Measurements from ENCODE around the gene RASSF4. TPM values are rescaled to one million over a fixed set of nuclear protein-coding genes. Genes with fewer than 3 reads are reported as not detected.

The RASSF4 gene
- 30.8 TPM for polyA plus RNA-seq (2013, experiment 1 of 2)
- 30.3 TPM for polyA plus RNA-seq (2013, experiment 2 of 2)

- peak within 1 kb of the TSS; percentile 75 to 90 for H3K4me3 ChIP-seq (ENCODE audit: insufficient read depth in 1 of 2, low read depth in 1 of 2, low read length in 2 of 2)
- H4K91ac ChIP-seq (ENCODE audit: low read length), result peak within 1 kb of the TSS; percentile 81
- peak; percentile 91 for DNase-seq
- H3K4ac ChIP-seq (ENCODE audit: low read depth in 1 of 2, low read length in 2 of 2), result peak within 1 kb of the TSS; percentile 20 to 85
- peaks cover 32% of the 10 kb centered on the region for H3K79me1 ChIP-seq (replicated peaks; ENCODE audit: low read length, poor library complexity, severe bottlenecking)
- H3K27me3 ChIP-seq (ENCODE audit: control insufficient read depth in 1 of 2, insufficient read depth in 1 of 2, low read length in 2 of 2), result no peaks in the 10 kb centered on the region
- H2BK5ac ChIP-seq (ENCODE audit: low read depth, low read length, poor library complexity, severe bottlenecking), result no peak within 1 kb of the TSS
- H3K9ac ChIP-seq (ENCODE audit: low read length), result peak within 1 kb of the TSS; percentile 85
- H3K36me3 ChIP-seq (ENCODE audit: control insufficient read depth in 1 of 2, insufficient read depth in 2 of 2, low read depth in 1 of 2, low read length in 2 of 2), result peaks cover 3 to 10% of the 10 kb centered on the region in 2 experiments
- peak within 1 kb of the TSS in 1 of 2 experiments; percentile 91 for H3K14ac ChIP-seq (ENCODE audit: low read length in 2 of 2)
- peak within 1 kb of the TSS in 1 of 2 experiments; percentile 79 for H2BK12ac ChIP-seq (ENCODE audit: low read length in 2 of 2)
- 1% methylated on average over 55 of the region's 74 CpGs for WGBS
- H2AK5ac ChIP-seq (ENCODE audit: low read length, severe bottlenecking), result peak within 1 kb of the TSS; percentile 16
- peaks cover 34% of the 10 kb centered on the region for H3K4me1 ChIP-seq (ENCODE audit: control insufficient read depth, insufficient read depth, low read depth, low read length)
- peak within 1 kb of the TSS in 1 of 2 experiments; percentile 79 for H3K23ac ChIP-seq (ENCODE audit: low read length in 2 of 2)
- H3K4me2 ChIP-seq (ENCODE audit: low read length, poor library complexity, severe bottlenecking), result peak within 1 kb of the TSS; percentile 85
- peak within 1 kb of the TSS; percentile 87 to 95 for H3K18ac ChIP-seq (ENCODE audit: low read depth in 1 of 2, low read length in 2 of 2)
- peak within 1 kb of the TSS; percentile 87 for H4K8ac ChIP-seq (ENCODE audit: low read length)
- peak within 1 kb of the TSS; percentile 51 for H3K27ac ChIP-seq (ENCODE audit: low read length, poor library complexity, severe bottlenecking)
- peaks cover 4% of the 10 kb centered on the region for H3K9me3 ChIP-seq (ENCODE audit: control insufficient read depth, low read length)
- no peak within 1 kb of the TSS for H2BK120ac ChIP-seq (ENCODE audit: low read depth, low read length)
- H2AFZ ChIP-seq (ENCODE audit: low read depth, low read length), result peak within 1 kb of the TSS; percentile 88
- peak within 1 kb of the TSS; percentile 83 for H2BK15ac ChIP-seq (ENCODE audit: low read depth, poor library complexity, severe bottlenecking)
These were observed at the start of gene RASSF4 for GRCh38 chr10:44959247-44960087. TSS of gene RASSF4 (plus strand) at chr10:44959802. CDS start at chr10:44970203, 10,401 bp downstream.

GRCh38 chr10:44909910-44910309 lies 49.7 kb upstream of the RASSF4 start:
- H3K9ac ChIP-seq (ENCODE audit: low read length), result no peak overlapping the region
- H3K23ac ChIP-seq (ENCODE audit: low read length in 2 of 2), result no peak overlapping the region
- peaks cover 6% of the 10 kb centered on the region for H3K9me3 ChIP-seq (ENCODE audit: control insufficient read depth, low read length)
- no peak overlapping the region for H3K18ac ChIP-seq (ENCODE audit: low read depth in 1 of 2, low read length in 2 of 2)
- no peak overlapping the region for H4K8ac ChIP-seq (ENCODE audit: low read length)
- H2AFZ ChIP-seq (ENCODE audit: low read depth, low read length), result no peak overlapping the region
- H3K27me3 ChIP-seq (ENCODE audit: control insufficient read depth in 1 of 2, insufficient read depth in 1 of 2, low read length in 2 of 2), result peaks cover 25 to 58% of the 10 kb centered on the region in 2 experiments
- no peak overlapping the region for H4K91ac ChIP-seq (ENCODE audit: low read length)
- no peak overlapping the region for H3K27ac ChIP-seq (ENCODE audit: low read length, poor library complexity, severe bottlenecking)
- no peak overlapping the region for H3K4me2 ChIP-seq (ENCODE audit: low read length, poor library complexity, severe bottlenecking)
- no peak overlapping the region for H2BK120ac ChIP-seq (ENCODE audit: low read depth, low read length)
- H2BK5ac ChIP-seq (ENCODE audit: low read depth, low read length, poor library complexity, severe bottlenecking), result no peak overlapping the region
- H2BK12ac ChIP-seq (ENCODE audit: low read length in 2 of 2), result no peak overlapping the region
- H3K4me3 ChIP-seq (ENCODE audit: insufficient read depth in 1 of 2, low read depth in 1 of 2, low read length in 2 of 2), result no peak overlapping the region
- H3K36me3 ChIP-seq (ENCODE audit: control insufficient read depth in 1 of 2, insufficient read depth in 2 of 2, low read depth in 1 of 2, low read length in 2 of 2), result no peaks in the 10 kb centered on the region
- 83% methylated on average over 1 of the region's 1 CpG for WGBS
- no peaks in the 10 kb centered on the region for H3K79me1 ChIP-seq (replicated peaks; ENCODE audit: low read length, poor library complexity, severe bottlenecking)
- H3K4ac ChIP-seq (ENCODE audit: low read depth in 1 of 2, low read length in 2 of 2), result no peak overlapping the region
- H2BK15ac ChIP-seq (ENCODE audit: low read depth, poor library complexity, severe bottlenecking), result no peak overlapping the region
- DNase-seq, result no peak
- H2AK5ac ChIP-seq (ENCODE audit: low read length, severe bottlenecking), result no peak overlapping the region
- H3K4me1 ChIP-seq (ENCODE audit: control insufficient read depth, insufficient read depth, low read depth, low read length), result peaks cover 32% of the 10 kb centered on the region
- H3K14ac ChIP-seq (ENCODE audit: low read length in 2 of 2), result no peak overlapping the region

GRCh38 chr10:44910602-44911001 lies 49.0 kb upstream of the RASSF4 start:
- WGBS, result 82% methylated on average over 7 of the region's 7 CpGs
- no peak overlapping the region for H2AK5ac ChIP-seq (ENCODE audit: low read length, severe bottlenecking)
- H3K4me1 ChIP-seq (ENCODE audit: control insufficient read depth, insufficient read depth, low read depth, low read length), result peaks cover 30% of the 10 kb centered on the region
- no peak overlapping the region for H4K91ac ChIP-seq (ENCODE audit: low read length)
- H2BK15ac ChIP-seq (ENCODE audit: low read depth, poor library complexity, severe bottlenecking), result no peak overlapping the region
- H4K8ac ChIP-seq (ENCODE audit: low read length), result no peak overlapping the region
- H3K4me3 ChIP-seq (ENCODE audit: insufficient read depth in 1 of 2, low read depth in 1 of 2, low read length in 2 of 2), result no peak overlapping the region
- H3K79me1 ChIP-seq (replicated peaks; ENCODE audit: low read length, poor library complexity, severe bottlenecking), result no peaks in the 10 kb centered on the region
- H3K14ac ChIP-seq (ENCODE audit: low read length in 2 of 2), result no peak overlapping the region
- peaks cover 2% of the 10 kb centered on the region for H3K9me3 ChIP-seq (ENCODE audit: control insufficient read depth, low read length)
- peak overlapping the region in 1 of 2 experiments; percentile 18 for H3K18ac ChIP-seq (ENCODE audit: low read depth in 1 of 2, low read length in 2 of 2)
- H3K9ac ChIP-seq (ENCODE audit: low read length), result no peak overlapping the region
- no peak overlapping the region for H2BK5ac ChIP-seq (ENCODE audit: low read depth, low read length, poor library complexity, severe bottlenecking)
- DNase-seq, result no peak
- peaks cover 27 to 60% of the 10 kb centered on the region in 2 experiments for H3K27me3 ChIP-seq (ENCODE audit: control insufficient read depth in 1 of 2, insufficient read depth in 1 of 2, low read length in 2 of 2)
- H2BK120ac ChIP-seq (ENCODE audit: low read depth, low read length), result no peak overlapping the region
- no peak overlapping the region for H3K23ac ChIP-seq (ENCODE audit: low read length in 2 of 2)
- no peak overlapping the region for H2BK12ac ChIP-seq (ENCODE audit: low read length in 2 of 2)
- H3K27ac ChIP-seq (ENCODE audit: low read length, poor library complexity, severe bottlenecking), result peak overlapping the region; percentile 86
- H3K36me3 ChIP-seq (ENCODE audit: control insufficient read depth in 1 of 2, insufficient read depth in 2 of 2, low read depth in 1 of 2, low read length in 2 of 2), result no peaks in the 10 kb centered on the region
- no peak overlapping the region for H2AFZ ChIP-seq (ENCODE audit: low read depth, low read length)
- peak overlapping the region; percentile 32 for H3K4me2 ChIP-seq (ENCODE audit: low read length, poor library complexity, severe bottlenecking)
- H3K4ac ChIP-seq (ENCODE audit: low read depth in 1 of 2, low read length in 2 of 2), result no peak overlapping the region

- no peaks in the 10 kb centered on the region for H3K36me3 ChIP-seq (ENCODE audit: control insufficient read depth in 1 of 2, insufficient read depth in 2 of 2, low read depth in 1 of 2, low read length in 2 of 2)
- no peak within 1 kb of the TSS for H2BK5ac ChIP-seq (ENCODE audit: low read depth, low read length, poor library complexity, severe bottlenecking)
- H3K4me2 ChIP-seq (ENCODE audit: low read length, poor library complexity, severe bottlenecking), result peak within 1 kb of the TSS; percentile 33
- no peak within 1 kb of the TSS for H2BK120ac ChIP-seq (ENCODE audit: low read depth, low read length)
- H3K23ac ChIP-seq (ENCODE audit: low read length in 2 of 2), result no peak within 1 kb of the TSS
- H2BK12ac ChIP-seq (ENCODE audit: low read length in 2 of 2), result peak within 1 kb of the TSS; percentile 65 to 77
- no peak within 1 kb of the TSS for H2AFZ ChIP-seq (ENCODE audit: low read depth, low read length)
- H2AK5ac ChIP-seq (ENCODE audit: low read length, severe bottlenecking), result peak within 1 kb of the TSS; percentile 76
- H3K27ac ChIP-seq (ENCODE audit: low read length, poor library complexity, severe bottlenecking), result peak within 1 kb of the TSS; percentile 86
- peak within 1 kb of the TSS; percentile 5 to 34 for H3K4ac ChIP-seq (ENCODE audit: low read depth in 1 of 2, low read length in 2 of 2)
- no peak within 1 kb of the TSS for H3K4me3 ChIP-seq (ENCODE audit: insufficient read depth in 1 of 2, low read depth in 1 of 2, low read length in 2 of 2)
- peak within 1 kb of the TSS in 1 of 2 experiments; percentile 64 for H3K14ac ChIP-seq (ENCODE audit: low read length in 2 of 2)
- H3K9me3 ChIP-seq (ENCODE audit: control insufficient read depth, low read length), result no peaks in the 10 kb centered on the region
- H3K9ac ChIP-seq (ENCODE audit: low read length), result no peak within 1 kb of the TSS
- peak within 1 kb of the TSS; percentile 58 to 70 for H3K18ac ChIP-seq (ENCODE audit: low read depth in 1 of 2, low read length in 2 of 2)
- 32% methylated on average over 11 of the region's 12 CpGs for WGBS
- H3K27me3 ChIP-seq (ENCODE audit: control insufficient read depth in 1 of 2, insufficient read depth in 1 of 2, low read length in 2 of 2), result peaks cover 28 to 65% of the 10 kb centered on the region in 2 experiments
- peak within 1 kb of the TSS; percentile 35 for H4K91ac ChIP-seq (ENCODE audit: low read length)
- H3K4me1 ChIP-seq (ENCODE audit: control insufficient read depth, insufficient read depth, low read depth, low read length), result peaks cover 30% of the 10 kb centered on the region
- H2BK15ac ChIP-seq (ENCODE audit: low read depth, poor library complexity, severe bottlenecking), result peak within 1 kb of the TSS; percentile 12
- H3K79me1 ChIP-seq (replicated peaks; ENCODE audit: low read length, poor library complexity, severe bottlenecking), result no peaks in the 10 kb centered on the region
- H4K8ac ChIP-seq (ENCODE audit: low read length), result peak within 1 kb of the TSS; percentile 78
- DNase-seq, result no peak
These were observed 48.5 kb upstream of the RASSF4 start, which contains the start of gene TMEM72 for GRCh38 chr10:44911081-44911540. TSS of gene TMEM72 (plus strand) at chr10:44911337. CDS start at chr10:44911513, 176 bp downstream.

Data from mesenchymal stem cell (in vitro differentiated cells and primary cell).